Measurements from ENCODE around the gene ZBBX. TPM values are rescaled to one million over a fixed set of nuclear protein-coding genes. Genes with fewer than 3 reads are reported as not detected.

ZBBX gene
- total and polyA plus RNA-seq, 4 donors: not detected

DNA sequence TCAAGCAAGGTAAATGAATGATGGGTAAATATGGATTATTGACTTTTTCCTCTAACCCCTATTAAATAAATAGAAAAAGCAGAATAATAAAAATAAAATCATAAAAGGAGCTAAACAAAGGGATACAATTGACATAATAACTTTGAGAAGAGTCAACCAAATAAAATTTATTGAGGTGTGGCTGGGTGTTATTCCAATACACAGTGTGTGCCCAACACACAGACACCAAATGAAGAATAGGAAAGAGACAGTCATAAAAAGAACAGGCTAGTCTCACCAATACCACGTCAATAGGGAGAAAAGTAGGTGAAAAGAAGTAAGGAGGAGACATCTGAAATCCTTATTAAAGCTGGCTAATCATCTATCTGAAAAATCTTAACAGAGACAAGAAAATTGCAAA, 127.1 kb downstream of the ZBBX start:
- H3K9ac ChIP-seq (ENCODE audit: low read depth in 1 of 2, low read length in 2 of 2): no peak overlapping the region
- no peaks in the 10 kb centered on the region for H3K9me3 ChIP-seq (ENCODE audit: control insufficient read depth in 4 of 4, low read length in 3 of 4)
- TF ChIP-seq YY1 (IDR thresholded peaks at IDR 0.05): no peak
- TF ChIP-seq, protein P1, sequence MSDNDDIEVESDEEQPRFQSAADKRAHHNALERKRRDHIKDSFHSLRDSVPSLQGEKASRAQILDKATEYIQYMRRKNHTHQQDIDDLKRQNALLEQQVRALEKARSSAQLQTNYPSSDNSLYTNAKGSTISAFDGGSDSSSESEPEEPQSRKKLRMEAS (IDR thresholded peaks at IDR 0.05): no peak
- TF ChIP-seq TAF1 (conservative IDR thresholded peaks at IDR 0.05): no peak
- TF ChIP-seq JUND (IDR thresholded peaks at IDR 0.05): no peak
- TF ChIP-seq, protein P2, sequence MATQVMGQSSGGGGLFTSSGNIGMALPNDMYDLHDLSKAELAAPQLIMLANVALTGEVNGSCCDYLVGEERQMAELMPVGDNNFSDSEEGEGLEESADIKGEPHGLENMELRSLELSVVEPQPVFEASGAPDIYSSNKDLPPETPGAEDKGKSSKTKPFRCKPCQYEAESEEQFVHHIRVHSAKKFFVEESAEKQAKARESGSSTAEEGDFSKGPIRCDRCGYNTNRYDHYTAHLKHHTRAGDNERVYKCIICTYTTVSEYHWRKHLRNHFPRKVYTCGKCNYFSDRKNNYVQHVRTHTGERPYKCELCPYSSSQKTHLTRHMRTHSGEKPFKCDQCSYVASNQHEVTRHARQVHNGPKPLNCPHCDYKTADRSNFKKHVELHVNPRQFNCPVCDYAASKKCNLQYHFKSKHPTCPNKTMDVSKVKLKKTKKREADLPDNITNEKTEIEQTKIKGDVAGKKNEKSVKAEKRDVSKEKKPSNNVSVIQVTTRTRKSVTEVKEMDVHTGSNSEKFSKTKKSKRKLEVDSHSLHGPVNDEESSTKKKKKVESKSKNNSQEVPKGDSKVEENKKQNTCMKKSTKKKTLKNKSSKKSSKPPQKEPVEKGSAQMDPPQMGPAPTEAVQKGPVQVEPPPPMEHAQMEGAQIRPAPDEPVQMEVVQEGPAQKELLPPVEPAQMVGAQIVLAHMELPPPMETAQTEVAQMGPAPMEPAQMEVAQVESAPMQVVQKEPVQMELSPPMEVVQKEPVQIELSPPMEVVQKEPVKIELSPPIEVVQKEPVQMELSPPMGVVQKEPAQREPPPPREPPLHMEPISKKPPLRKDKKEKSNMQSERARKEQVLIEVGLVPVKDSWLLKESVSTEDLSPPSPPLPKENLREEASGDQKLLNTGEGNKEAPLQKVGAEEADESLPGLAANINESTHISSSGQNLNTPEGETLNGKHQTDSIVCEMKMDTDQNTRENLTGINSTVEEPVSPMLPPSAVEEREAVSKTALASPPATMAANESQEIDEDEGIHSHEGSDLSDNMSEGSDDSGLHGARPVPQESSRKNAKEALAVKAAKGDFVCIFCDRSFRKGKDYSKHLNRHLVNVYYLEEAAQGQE (IDR thresholded peaks at IDR 0.05): no peak
- no peak for TF ChIP-seq FOXA1 (IDR thresholded peaks at IDR 0.05)
- H3K27me3 ChIP-seq (ENCODE audit: control insufficient read depth in 4 of 4, insufficient read depth in 4 of 4, low read length in 3 of 4): no peaks in the 10 kb centered on the region
- no peak overlapping the region for H3K27ac ChIP-seq (ENCODE audit: low read depth in 1 of 2, low read length in 2 of 2)
- 62% methylated on average over 1 of the region's 1 CpG for WGBS
- no peak for DNase-seq (ENCODE audit: low spot score)
- H3K4me1 ChIP-seq (ENCODE audit: control insufficient read depth in 4 of 4, insufficient read depth in 4 of 4, low read length in 3 of 4): no peaks in the 10 kb centered on the region
- H3K4me3 ChIP-seq (ENCODE audit: low read depth in 1 of 3, low read length in 3 of 3): no peak overlapping the region
- H3K36me3 ChIP-seq (ENCODE audit: control insufficient read depth in 4 of 4, insufficient read depth in 3 of 4, low read depth in 1 of 4, low read length in 3 of 4): no peaks in the 10 kb centered on the region

DNA sequence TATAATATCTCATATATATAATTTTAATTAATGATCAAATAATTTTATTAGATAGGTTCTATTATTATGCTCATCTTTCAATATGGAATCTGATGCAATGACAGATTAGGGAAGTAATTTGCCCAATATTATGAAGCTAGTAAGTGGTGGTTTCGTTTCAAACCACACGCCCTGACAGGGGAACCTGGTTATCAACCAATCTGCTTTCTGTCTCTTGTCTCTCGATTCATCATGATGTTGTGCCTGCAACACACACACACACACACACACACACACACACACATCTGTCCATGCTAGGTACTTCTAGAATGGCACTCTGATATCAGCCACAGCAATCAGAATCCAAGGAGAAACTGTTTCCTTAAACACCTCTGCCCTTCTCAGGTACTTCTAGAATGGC, 128.4 kb downstream of the ZBBX start:
- no peaks in the 10 kb centered on the region for H3K36me3 ChIP-seq (ENCODE audit: control insufficient read depth in 4 of 4, insufficient read depth in 3 of 4, low read depth in 1 of 4, low read length in 3 of 4)
- no peaks in the 10 kb centered on the region for H3K9me3 ChIP-seq (ENCODE audit: control insufficient read depth in 4 of 4, low read length in 3 of 4)
- H3K9ac ChIP-seq (ENCODE audit: low read depth in 1 of 2, low read length in 2 of 2): no peak overlapping the region
- H3K4me3 ChIP-seq (ENCODE audit: low read depth in 1 of 3, low read length in 3 of 3): no peak overlapping the region
- H3K27ac ChIP-seq (ENCODE audit: low read depth in 1 of 2, low read length in 2 of 2): no peak overlapping the region
- H3K4me1 ChIP-seq (ENCODE audit: control insufficient read depth in 4 of 4, insufficient read depth in 4 of 4, low read length in 3 of 4): no peaks in the 10 kb centered on the region
- TF ChIP-seq JUND (IDR thresholded peaks at IDR 0.05): no peak
- TF ChIP-seq, protein P1 (IDR thresholded peaks at IDR 0.05): no peak
- TF ChIP-seq RAD21 (IDR thresholded peaks at IDR 0.05): no peak
- TF ChIP-seq, protein P2 (IDR thresholded peaks at IDR 0.05): no peak
- TF ChIP-seq, protein P3, sequence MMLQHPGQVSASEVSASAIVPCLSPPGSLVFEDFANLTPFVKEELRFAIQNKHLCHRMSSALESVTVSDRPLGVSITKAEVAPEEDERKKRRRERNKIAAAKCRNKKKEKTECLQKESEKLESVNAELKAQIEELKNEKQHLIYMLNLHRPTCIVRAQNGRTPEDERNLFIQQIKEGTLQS (IDR thresholded peaks at IDR 0.05): no peak
- TF ChIP-seq, protein P4, sequence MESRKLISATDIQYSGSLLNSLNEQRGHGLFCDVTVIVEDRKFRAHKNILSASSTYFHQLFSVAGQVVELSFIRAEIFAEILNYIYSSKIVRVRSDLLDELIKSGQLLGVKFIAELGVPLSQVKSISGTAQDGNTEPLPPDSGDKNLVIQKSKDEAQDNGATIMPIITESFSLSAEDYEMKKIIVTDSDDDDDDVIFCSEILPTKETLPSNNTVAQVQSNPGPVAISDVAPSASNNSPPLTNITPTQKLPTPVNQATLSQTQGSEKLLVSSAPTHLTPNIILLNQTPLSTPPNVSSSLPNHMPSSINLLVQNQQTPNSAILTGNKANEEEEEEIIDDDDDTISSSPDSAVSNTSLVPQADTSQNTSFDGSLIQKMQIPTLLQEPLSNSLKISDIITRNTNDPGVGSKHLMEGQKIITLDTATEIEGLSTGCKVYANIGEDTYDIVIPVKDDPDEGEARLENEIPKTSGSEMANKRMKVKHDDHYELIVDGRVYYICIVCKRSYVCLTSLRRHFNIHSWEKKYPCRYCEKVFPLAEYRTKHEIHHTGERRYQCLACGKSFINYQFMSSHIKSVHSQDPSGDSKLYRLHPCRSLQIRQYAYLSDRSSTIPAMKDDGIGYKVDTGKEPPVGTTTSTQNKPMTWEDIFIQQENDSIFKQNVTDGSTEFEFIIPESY (IDR thresholded peaks at IDR 0.05): no peak
- no peak for TF ChIP-seq FOXA2 (IDR thresholded peaks at IDR 0.05)
- no peak for TF ChIP-seq SP1 (IDR thresholded peaks at IDR 0.05)
- TF ChIP-seq YY1 (IDR thresholded peaks at IDR 0.05): no peak
- no peak for TF ChIP-seq GABPA (IDR thresholded peaks at IDR 0.05 in 1 of 2, conservative IDR thresholded peaks at IDR 0.05 in 1 of 2)
- no peak for TF ChIP-seq HNF4G (IDR thresholded peaks at IDR 0.05)
- no peak for TF ChIP-seq NR2F2 (IDR thresholded peaks at IDR 0.05)
- no peak for TF ChIP-seq TAF1 (conservative IDR thresholded peaks at IDR 0.05)
- TF ChIP-seq HNF4A (conservative IDR thresholded peaks at IDR 0.05): no peak
- TF ChIP-seq, protein P5, sequence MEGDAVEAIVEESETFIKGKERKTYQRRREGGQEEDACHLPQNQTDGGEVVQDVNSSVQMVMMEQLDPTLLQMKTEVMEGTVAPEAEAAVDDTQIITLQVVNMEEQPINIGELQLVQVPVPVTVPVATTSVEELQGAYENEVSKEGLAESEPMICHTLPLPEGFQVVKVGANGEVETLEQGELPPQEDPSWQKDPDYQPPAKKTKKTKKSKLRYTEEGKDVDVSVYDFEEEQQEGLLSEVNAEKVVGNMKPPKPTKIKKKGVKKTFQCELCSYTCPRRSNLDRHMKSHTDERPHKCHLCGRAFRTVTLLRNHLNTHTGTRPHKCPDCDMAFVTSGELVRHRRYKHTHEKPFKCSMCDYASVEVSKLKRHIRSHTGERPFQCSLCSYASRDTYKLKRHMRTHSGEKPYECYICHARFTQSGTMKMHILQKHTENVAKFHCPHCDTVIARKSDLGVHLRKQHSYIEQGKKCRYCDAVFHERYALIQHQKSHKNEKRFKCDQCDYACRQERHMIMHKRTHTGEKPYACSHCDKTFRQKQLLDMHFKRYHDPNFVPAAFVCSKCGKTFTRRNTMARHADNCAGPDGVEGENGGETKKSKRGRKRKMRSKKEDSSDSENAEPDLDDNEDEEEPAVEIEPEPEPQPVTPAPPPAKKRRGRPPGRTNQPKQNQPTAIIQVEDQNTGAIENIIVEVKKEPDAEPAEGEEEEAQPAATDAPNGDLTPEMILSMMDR (IDR thresholded peaks at IDR 0.05; ENCODE audit: low read depth, low read length, missing input control): no peak
- TF ChIP-seq RXRA (IDR thresholded peaks at IDR 0.05): no peak
- no peak for TF ChIP-seq EGR1 (IDR thresholded peaks at IDR 0.05; ENCODE audit: low read depth in 2 of 2)
- no peaks in the 10 kb centered on the region for H3K27me3 ChIP-seq (ENCODE audit: control insufficient read depth in 4 of 4, insufficient read depth in 4 of 4, low read length in 3 of 4)
- DNase-seq (ENCODE audit: low spot score): no peak
- WGBS: 85% methylated on average over 3 of the region's 3 CpGs
